ENCODE results near the gene SLC36A1.

The SLC36A1 gene

GRCh38 chr5:151480384-151481293 is 33.2 kb downstream of the SLC36A1 start:
- H3K4me1 Mint-ChIP-seq = peaks cover 67% of the 10 kb centered on the region
- H3K9me3 Mint-ChIP-seq = no peaks in the 10 kb centered on the region
- H3K4me3 Mint-ChIP-seq = peak overlapping the region in 1 of 3 experiments; percentile 10
- H3K36me3 Mint-ChIP-seq (ENCODE audit: low read depth) = peaks cover 13% of the 10 kb centered on the region
- TF ChIP-seq CTCF (IDR thresholded peaks at IDR 0.05; ENCODE audit: unreplicated experiment in 3 of 3) = no peak
- peaks cover 7% of the 10 kb centered on the region for H3K27me3 Mint-ChIP-seq (ENCODE audit: low read depth)
- peak overlapping the region; percentile 37 to 59 (median 52) for H3K27ac Mint-ChIP-seq

- no peak for TF ChIP-seq CTCF (IDR thresholded peaks at IDR 0.05; ENCODE audit: unreplicated experiment in 3 of 3)
- peaks cover 48% of the 10 kb centered on the region for H3K4me1 Mint-ChIP-seq
- peaks cover 7% of the 10 kb centered on the region for H3K27me3 Mint-ChIP-seq (ENCODE audit: low read depth)
- no peak overlapping the region for H3K4me3 Mint-ChIP-seq
- H3K36me3 Mint-ChIP-seq (ENCODE audit: low read depth) = peaks cover 20% of the 10 kb centered on the region
- no peaks in the 10 kb centered on the region for H3K9me3 Mint-ChIP-seq
- no peak overlapping the region for H3K27ac Mint-ChIP-seq
These were observed 35.8 kb downstream of the SLC36A1 start for GRCh38 chr5:151483176-151483575.

- peaks cover 7% of the 10 kb centered on the region for H3K27me3 Mint-ChIP-seq (ENCODE audit: low read depth)
- H3K9me3 Mint-ChIP-seq = no peaks in the 10 kb centered on the region
- TF ChIP-seq CTCF (IDR thresholded peaks at IDR 0.05; ENCODE audit: unreplicated experiment in 3 of 3) = no peak
- H3K4me1 Mint-ChIP-seq = peaks cover 44% of the 10 kb centered on the region
- H3K27ac Mint-ChIP-seq = no peak overlapping the region
- H3K36me3 Mint-ChIP-seq (ENCODE audit: low read depth) = peaks cover 17% of the 10 kb centered on the region
- H3K4me3 Mint-ChIP-seq = no peak overlapping the region
These were observed 36.2 kb downstream of the SLC36A1 start for GRCh38 chr5:151483647-151484046.

GRCh38 chr5:151487544-151487943 is 40.1 kb downstream of the SLC36A1 start:
- H3K36me3 Mint-ChIP-seq (ENCODE audit: low read depth) = peaks cover 21% of the 10 kb centered on the region
- no peak for TF ChIP-seq CTCF (IDR thresholded peaks at IDR 0.05; ENCODE audit: unreplicated experiment in 3 of 3)
- peaks cover 11% of the 10 kb centered on the region for H3K27me3 Mint-ChIP-seq (ENCODE audit: low read depth)
- H3K9me3 Mint-ChIP-seq = no peaks in the 10 kb centered on the region
- H3K4me1 Mint-ChIP-seq = peaks cover 21% of the 10 kb centered on the region
- H3K4me3 Mint-ChIP-seq = no peak overlapping the region
- no peak overlapping the region for H3K27ac Mint-ChIP-seq

- Mint-ChIP-seq H3K9me3 (peaks cover 5% of the 10 kb centered on the region), H3K27me3 (ENCODE audit: low read depth) (peaks cover 8% of the 10 kb centered on the region), H3K27ac (no peak overlapping the region), H3K4me1 (peaks cover 13% of the 10 kb centered on the region), H3K4me3 (no peak overlapping the region), H3K36me3 (ENCODE audit: low read depth) (peaks cover 26% of the 10 kb centered on the region)
- no peak for TF ChIP-seq CTCF (IDR thresholded peaks at IDR 0.05; ENCODE audit: unreplicated experiment in 3 of 3)
These were observed 43.2 kb downstream of the SLC36A1 start for GRCh38 chr5:151490627-151491026.

- H3K9me3 Mint-ChIP-seq = peaks cover 6% of the 10 kb centered on the region
- H3K36me3 Mint-ChIP-seq (ENCODE audit: low read depth) = peaks cover 23% of the 10 kb centered on the region
These were observed 43.7 kb downstream of the SLC36A1 start for GRCh38 chr5:151491062-151491461.

More at GRCh38 chr5:151491062-151491461, 43.7 kb downstream of the SLC36A1 start:
- no peak overlapping the region for H3K4me3 Mint-ChIP-seq
- TF ChIP-seq CTCF (IDR thresholded peaks at IDR 0.05; ENCODE audit: unreplicated experiment in 3 of 3) = no peak
- H3K27ac Mint-ChIP-seq = no peak overlapping the region
- peaks cover 13% of the 10 kb centered on the region for H3K4me1 Mint-ChIP-seq
- H3K27me3 Mint-ChIP-seq (ENCODE audit: low read depth) = peaks cover 8% of the 10 kb centered on the region

Data from nephron (organoid).